Prostate gland (tissue), 2 donors: ENCODE measurements around the gene ATAD3C. TPM values are rescaled to one million over a fixed set of nuclear protein-coding genes. Genes with fewer than 3 reads are reported as not detected.
"Not testable (repeated sequence)": the region's sequence is repeated elsewhere in the genome, so short reads cannot be mapped to it uniquely, and the experiment has no call there.

Experiments used
- DNase-seq: peaks from one replicate; pipeline ENCODE4 v3.0.0-alpha.2; 2019; ENCODE audit warnings: low spot score
- H3K27ac ChIP-seq, 2 donors: fragments of 200-600 bp; sonication (generic); 2 replicates each; pipeline ENCODE4 v1.5.1; 2017 to 2019
- H3K27me3 ChIP-seq: fragments of 200-600 bp; sonication (generic); replicated peaks from 2 replicates; pipeline ENCODE4 v1.5.1; 2019; ENCODE audit not compliant: insufficient read depth
- H3K36me3 ChIP-seq, 2 donors: fragments of 200-600 bp; sonication (generic); 1 replicate in 1 of 2; 2 replicates in 1 of 2; pipeline versions ENCODE4 v1.5.1 to v1.8.1; 2017 to 2019
- H3K4me1 ChIP-seq: fragments of 200-600 bp; sonication (generic); replicated peaks from 2 replicates; pipeline ENCODE4 v1.5.1; 2019
- H3K4me3 ChIP-seq, 2 donors: fragments of 200-600 bp; sonication (generic); 2 replicates each; pipeline ENCODE4 v1.5.1; 2017 to 2019
- H3K9me3 ChIP-seq: fragments of 200-600 bp; sonication (generic); 2 replicates; pipeline ENCODE4 v1.5.1; 2017
- CTCF ChIP-seq, 4 experiments: fragments of 200-600 bp in 2 of 4; fragments of 450-650 bp in 2 of 4; sonication (generic) in 2 of 4; IDR thresholded peaks; 1 replicate in 3 of 4; 2 replicates in 1 of 4; pipeline ENCODE4 v1.5.1; 2016 to 2019; ENCODE audit warnings: antibody characterized with exemption in 4 of 4, mild to moderate bottlenecking in 2 of 4, moderate library complexity in 2 of 4
- POLR2A ChIP-seq: fragments of 450-650 bp; IDR thresholded peaks from one replicate; pipeline ENCODE4 v1.6.1; 2016; ENCODE audit warnings: antibody characterized with exemption, mild to moderate bottlenecking
- POLR2AphosphoS5 ChIP-seq: sonication (generic); formaldehyde crosslinking; IDR thresholded peaks from one replicate; pipeline ENCODE4 v1.6.1; 2017; ENCODE audit warnings: antibody characterized with exemption
- WGBS: methylation state at CpG from one replicate; pipeline ENCODE4 v1.1.5; 2018; 5-methylcytosine and 5-hydroxymethylcytosine counted together
- intact Hi-C: fragments of 100-400 bp; cut with DNase I; formaldehyde crosslinking; loops from one replicate; pipeline ENCODE4 v1.14.2; 2022
- total RNA-seq, 2 donors: library from RNA; depleted of rRNA; stranded (reverse); fragments of >200 nt; gene quantifications; one replicate each; pipeline ENCODE4 v1.1.0, GENCODE V29; 2016

Gene ATAD3C
- total RNA-seq, 2 donors from 2014 or later: 7.3 to 9.9 TPM

GRCh38 chr1:1470626-1471388 is 21.3 kb downstream of the ATAD3C start:
- Histone ChIP-seq H3K4me3 (peak overlapping the region; percentile 61 to 76), H3K4me1 (no peaks in the 10 kb centered on the region), H3K27me3 (no peaks in the 10 kb centered on the region), H3K27ac (peak overlapping the region; percentile 71 to 85), H3K36me3 (no peaks in the 10 kb centered on the region), H3K9me3 (no peaks in the 10 kb centered on the region)
- no peak for DNase-seq
- WGBS: 16% methylated on average over 16 of the region's 16 CpGs
- intact Hi-C loops: no loop called here
- no peak for TF ChIP-seq CTCF (IDR thresholded peaks at IDR 0.05)

- intact Hi-C loops: no loop called here
- WGBS: under 1% methylated on average over 63 of the region's 87 CpGs
- H3K27me3 ChIP-seq: no peaks in the 10 kb centered on the region
- TF ChIP-seq POLR2AphosphoS5 (peak; percentile 98), POLR2A (peak; percentile 51), CTCF (IDR thresholded peaks at IDR 0.05) (no peak)
- peak within 1 kb of the TSS; percentile 71 to 85 for H3K27ac ChIP-seq
- H3K9me3 ChIP-seq: no peaks in the 10 kb centered on the region
- H3K4me3 ChIP-seq: peak within 1 kb of the TSS; percentile 61 to 76
- no peaks in the 10 kb centered on the region for H3K36me3 ChIP-seq
- H3K4me1 ChIP-seq: no peaks in the 10 kb centered on the region
- DNase-seq: peak; percentile 92
Observed at GRCh38 chr1:1471389-1472052, 22.0 kb downstream of the ATAD3C start, which contains the start of gene ATAD3B. Gene ATAD3B (plus strand): TSS chr1:1471765. CDS start chr1:1471885, 120 bp downstream.

- DNase-seq, H3K36me3 ChIP-seq, intact Hi-C loops, H3K27me3 ChIP-seq, H3K4me1 ChIP-seq, H3K9me3 ChIP-seq: not testable (repeated sequence)
- H3K27ac ChIP-seq: peak overlapping the region in 1 of 2 donors; percentile 71
- WGBS: 5% methylated on average over 29 of the region's 65 CpGs
- peak overlapping the region; percentile 61 to 76 for H3K4me3 ChIP-seq
Observed at GRCh38 chr1:1472053-1472876, 22.8 kb downstream of the ATAD3C start.

GRCh38 chr1:1476011-1476410 is 26.5 kb downstream of the ATAD3C start:
- H3K27me3 ChIP-seq, DNase-seq, H3K27ac ChIP-seq, H3K4me3 ChIP-seq, H3K9me3 ChIP-seq, H3K4me1 ChIP-seq, intact Hi-C loops: not testable (repeated sequence)
- 86% methylated on average over 17 of the region's 17 CpGs for WGBS
- peaks cover 7 to 13% of the 10 kb centered on the region in 2 donors for H3K36me3 ChIP-seq

GRCh38 chr1:1477206-1477605 is 27.7 kb downstream of the ATAD3C start:
- Histone ChIP-seq H3K4me3 (no peak overlapping the region), H3K27me3 (no peaks in the 10 kb centered on the region), H3K9me3 (no peaks in the 10 kb centered on the region), H3K27ac (no peak overlapping the region), H3K4me1 (no peaks in the 10 kb centered on the region), H3K36me3 (peaks cover 7 to 15% of the 10 kb centered on the region in 2 donors)
- intact Hi-C loops: no loop called here
- WGBS: 94% methylated on average over 22 of the region's 22 CpGs
- DNase-seq: no peak
- no peak for TF ChIP-seq CTCF (IDR thresholded peaks at IDR 0.05)
- no peak for TF ChIP-seq POLR2AphosphoS5
- TF ChIP-seq POLR2A: no peak
